Pons (tissue), 1 donor: ENCODE data around the gene FADS6.

Source experiments
- DNase-seq: peaks from one replicate; pipeline ENCODE4 v3.0.0-alpha.2; 2016; ENCODE audit warnings: low spot score

FADS6 gene

GRCh38 chr17:74868251-74868907 lies 25.1 kb downstream of the FADS6 start:
- DNase-seq: no peak

- no peak for DNase-seq
These were observed 27.1 kb downstream of the FADS6 start for GRCh38 chr17:74866198-74866835.

GRCh38 chr17:74865504-74866197 lies 27.8 kb downstream of the FADS6 start:
- DNase-seq: no peak

GRCh38 chr17:74864866-74865395 lies 28.5 kb downstream of the FADS6 start:
- DNase-seq: peak; percentile 66

GRCh38 chr17:74864297-74864865 lies 29.1 kb downstream of the FADS6 start:
- DNase-seq: no peak

GRCh38 chr17:74863420-74864296 lies 29.8 kb downstream of the FADS6 start:
- DNase-seq: no peak

GRCh38 chr17:74862919-74863318 lies 30.5 kb downstream of the FADS6 start:
- DNase-seq: no peak

GRCh38 chr17:74862108-74862901 lies 31.1 kb downstream of the FADS6 start:
- DNase-seq: peak; percentile 68

- DNase-seq: no peak
These were observed 31.7 kb downstream of the FADS6 start for GRCh38 chr17:74861662-74862107.

GRCh38 chr17:74860872-74861661 lies 32.4 kb downstream of the FADS6 start:
- DNase-seq: no peak

- no peak for DNase-seq
These were observed 33.1 kb downstream of the FADS6 start for GRCh38 chr17:74860229-74860871.

GRCh38 chr17:74859459-74860228 lies 33.8 kb downstream of the FADS6 start, which contains the start of gene GRIN2C:
GRIN2C (minus strand) TSS chr17:74859885; CDS start chr17:74855092, 4,793 bp downstream.
- no peak for DNase-seq

GRCh38 chr17:74858672-74859458 lies 34.6 kb downstream of the FADS6 start:
- DNase-seq: no peak

- no peak for DNase-seq
These were observed 36.2 kb downstream of the FADS6 start for GRCh38 chr17:74857191-74857590.

- no peak for DNase-seq
These were observed 37.3 kb downstream of the FADS6 start for GRCh38 chr17:74856112-74856511.

- no peak for DNase-seq
These were observed 38.1 kb downstream of the FADS6 start for GRCh38 chr17:74855323-74855722.

- DNase-seq: no peak
These were observed 38.6 kb downstream of the FADS6 start for GRCh38 chr17:74854792-74855191.

- DNase-seq: no peak
These were observed 39.8 kb downstream of the FADS6 start for GRCh38 chr17:74853669-74854068.
